ENCODE data around the gene FTO.

Gene FTO

GRCh38 chr16:54055864-54056263 is 351.9 kb downstream of the FTO start:
- DNase-seq (ENCODE audit: low spot score): no peak

GRCh38 chr16:54056921-54057320 is 353.0 kb downstream of the FTO start:
- no peak for DNase-seq (ENCODE audit: low spot score)

- no peak for DNase-seq (ENCODE audit: low spot score)
Observed at GRCh38 chr16:54059319-54059718, 355.4 kb downstream of the FTO start.

GRCh38 chr16:54060599-54061421 is 356.9 kb downstream of the FTO start:
- no peak for DNase-seq (ENCODE audit: low spot score)

- DNase-seq (ENCODE audit: low spot score): no peak
Observed at GRCh38 chr16:54061454-54061853, 357.5 kb downstream of the FTO start.

GRCh38 chr16:54062361-54063278 is 358.7 kb downstream of the FTO start:
- no peak for DNase-seq (ENCODE audit: low spot score)

- no peak for DNase-seq (ENCODE audit: low spot score)
Observed at GRCh38 chr16:54063279-54063773, 359.4 kb downstream of the FTO start.

- DNase-seq (ENCODE audit: low spot score): no peak
Observed at GRCh38 chr16:54066451-54067105, 362.6 kb downstream of the FTO start.

GRCh38 chr16:54067322-54068065 is 363.5 kb downstream of the FTO start:
- no peak for DNase-seq (ENCODE audit: low spot score)

- DNase-seq (ENCODE audit: low spot score): no peak
Observed at GRCh38 chr16:54068212-54068611, 364.3 kb downstream of the FTO start.

GRCh38 chr16:54069601-54070239 is 365.8 kb downstream of the FTO start:
- no peak for DNase-seq (ENCODE audit: low spot score)

GRCh38 chr16:54070789-54071343 is 366.9 kb downstream of the FTO start:
- no peak for DNase-seq (ENCODE audit: low spot score)

GRCh38 chr16:54071514-54071913 is 367.6 kb downstream of the FTO start:
- no peak for DNase-seq (ENCODE audit: low spot score)

GRCh38 chr16:54072237-54072636 is 368.3 kb downstream of the FTO start:
- no peak for DNase-seq (ENCODE audit: low spot score)

- DNase-seq (ENCODE audit: low spot score): no peak
Observed at GRCh38 chr16:54073356-54073755, 369.4 kb downstream of the FTO start.

- DNase-seq (ENCODE audit: low spot score): no peak
Observed at GRCh38 chr16:54075446-54075845, 371.5 kb downstream of the FTO start.

- DNase-seq (ENCODE audit: low spot score): no peak
Observed at GRCh38 chr16:54076006-54076504, 372.1 kb downstream of the FTO start.

- no peak for DNase-seq (ENCODE audit: low spot score)
Observed at GRCh38 chr16:54077050-54077821, 373.3 kb downstream of the FTO start.

- no peak for DNase-seq (ENCODE audit: low spot score)
Observed at GRCh38 chr16:54080524-54081008, 376.6 kb downstream of the FTO start.

- DNase-seq (ENCODE audit: low spot score): no peak
Observed at GRCh38 chr16:54086791-54087190, 382.8 kb downstream of the FTO start.
